ENCODE data around the gene ZNF768.

DNA sequence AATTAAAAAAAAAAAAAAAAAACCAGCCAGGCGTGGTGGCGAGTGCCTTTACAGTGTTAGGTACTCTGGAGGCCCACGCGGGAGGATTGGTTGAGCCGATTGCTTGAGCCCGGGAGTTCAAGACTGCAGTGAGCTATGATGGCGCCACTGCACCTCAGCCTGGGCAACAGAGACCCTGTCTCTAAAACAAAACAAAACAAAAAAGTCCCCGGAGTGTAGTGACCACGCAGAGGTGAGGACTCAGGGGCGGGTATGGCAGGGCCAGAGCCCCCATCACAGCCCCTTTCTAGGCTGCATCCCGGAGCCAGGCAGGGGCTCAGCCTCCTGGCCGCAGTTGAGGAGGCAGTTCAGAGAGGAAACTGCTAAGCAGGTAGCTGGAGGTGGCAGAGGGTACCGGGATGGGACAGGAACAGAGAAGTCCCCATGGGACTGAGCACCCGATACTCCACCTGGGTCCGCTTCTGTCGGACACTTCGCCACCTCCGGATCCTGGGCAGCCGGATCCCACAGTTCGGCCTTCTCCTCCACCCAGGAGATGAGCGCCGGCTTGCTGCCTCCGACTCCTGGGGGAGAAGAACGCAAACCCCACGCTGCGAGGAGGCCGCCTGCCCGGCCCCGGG, 7.5 kb upstream of the ZNF768 start:
- TF ChIP-seq, protein P1, sequence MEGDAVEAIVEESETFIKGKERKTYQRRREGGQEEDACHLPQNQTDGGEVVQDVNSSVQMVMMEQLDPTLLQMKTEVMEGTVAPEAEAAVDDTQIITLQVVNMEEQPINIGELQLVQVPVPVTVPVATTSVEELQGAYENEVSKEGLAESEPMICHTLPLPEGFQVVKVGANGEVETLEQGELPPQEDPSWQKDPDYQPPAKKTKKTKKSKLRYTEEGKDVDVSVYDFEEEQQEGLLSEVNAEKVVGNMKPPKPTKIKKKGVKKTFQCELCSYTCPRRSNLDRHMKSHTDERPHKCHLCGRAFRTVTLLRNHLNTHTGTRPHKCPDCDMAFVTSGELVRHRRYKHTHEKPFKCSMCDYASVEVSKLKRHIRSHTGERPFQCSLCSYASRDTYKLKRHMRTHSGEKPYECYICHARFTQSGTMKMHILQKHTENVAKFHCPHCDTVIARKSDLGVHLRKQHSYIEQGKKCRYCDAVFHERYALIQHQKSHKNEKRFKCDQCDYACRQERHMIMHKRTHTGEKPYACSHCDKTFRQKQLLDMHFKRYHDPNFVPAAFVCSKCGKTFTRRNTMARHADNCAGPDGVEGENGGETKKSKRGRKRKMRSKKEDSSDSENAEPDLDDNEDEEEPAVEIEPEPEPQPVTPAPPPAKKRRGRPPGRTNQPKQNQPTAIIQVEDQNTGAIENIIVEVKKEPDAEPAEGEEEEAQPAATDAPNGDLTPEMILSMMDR (IDR thresholded peaks at IDR 0.05; ENCODE audit: low read depth, low read length, poor library complexity, severe bottlenecking) = no peak
- TF ChIP-seq EZH2phosphoT487 (IDR thresholded peaks at IDR 0.05; ENCODE audit: borderline replicate concordance, low read length) = no peak
